GM19438 (cell line): ENCODE data around the gene RBFA.
"Not testable (repeated sequence)": the region's sequence is repeated elsewhere in the genome, so short reads cannot be mapped to it uniquely, and the experiment has no call there.

Experiments used
- ATAC-seq: cut with Tn5 transposase; IDR thresholded peaks from one replicate; pipeline ENCODE4 v1.9.1; 2021; ENCODE audit warnings: low read depth; ENCODE audit not compliant: unreplicated experiment

RBFA gene, protein sequence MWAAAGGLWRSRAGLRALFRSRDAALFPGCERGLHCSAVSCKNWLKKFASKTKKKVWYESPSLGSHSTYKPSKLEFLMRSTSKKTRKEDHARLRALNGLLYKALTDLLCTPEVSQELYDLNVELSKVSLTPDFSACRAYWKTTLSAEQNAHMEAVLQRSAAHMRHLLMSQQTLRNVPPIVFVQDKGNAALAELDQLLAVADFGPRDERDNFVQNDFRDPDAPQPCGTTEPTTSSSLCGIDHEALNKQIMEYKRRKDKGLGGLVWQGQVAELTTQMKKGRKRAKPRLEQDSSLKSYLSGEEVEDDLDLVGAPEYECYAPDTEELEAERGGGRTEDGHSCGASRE

DNA sequence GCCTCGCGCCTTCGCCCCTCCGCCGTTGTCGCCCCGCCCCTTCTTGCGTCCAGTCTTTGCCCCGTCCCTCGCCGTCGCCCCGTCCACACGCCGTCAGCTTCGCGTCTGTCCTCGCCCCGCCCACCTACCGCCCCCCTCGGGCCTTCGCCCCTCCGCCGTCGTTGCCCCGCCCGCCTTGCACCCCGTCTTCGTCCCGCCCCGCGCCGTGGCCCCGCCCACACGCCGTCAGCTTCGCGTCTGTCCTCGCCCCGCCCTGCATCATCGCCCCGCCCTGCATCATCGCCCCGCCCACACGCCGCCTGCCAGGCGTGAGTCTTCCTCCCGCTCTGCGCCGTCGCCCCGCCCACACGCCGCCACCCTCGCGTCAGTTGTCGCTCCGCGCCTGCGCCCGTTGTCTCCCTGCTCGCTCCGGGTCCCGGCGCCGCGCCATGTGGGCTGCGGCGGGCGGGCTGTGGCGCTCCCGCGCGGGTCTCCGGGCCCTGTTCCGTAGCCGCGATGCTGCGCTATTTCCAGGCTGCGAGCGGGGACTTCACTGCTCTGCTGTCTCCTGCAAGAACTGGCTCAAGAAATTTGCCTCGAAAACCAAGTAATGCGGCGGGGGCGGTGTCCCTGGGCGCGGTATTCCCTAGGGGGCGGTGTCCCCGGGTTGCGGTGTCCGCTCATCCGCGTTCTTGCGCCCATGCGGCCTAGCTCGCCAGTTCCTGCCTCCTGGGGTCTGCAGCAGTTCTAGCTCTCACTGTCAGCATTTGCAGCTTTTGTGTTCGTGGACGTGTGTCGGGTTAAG is at the start of gene RBFA:
RBFA (plus strand) TSS at position 367 of the 784 bp plus-strand sequence; CDS start at position 429, 62 bp downstream.
- ATAC-seq: peak; percentile 72

DNA sequence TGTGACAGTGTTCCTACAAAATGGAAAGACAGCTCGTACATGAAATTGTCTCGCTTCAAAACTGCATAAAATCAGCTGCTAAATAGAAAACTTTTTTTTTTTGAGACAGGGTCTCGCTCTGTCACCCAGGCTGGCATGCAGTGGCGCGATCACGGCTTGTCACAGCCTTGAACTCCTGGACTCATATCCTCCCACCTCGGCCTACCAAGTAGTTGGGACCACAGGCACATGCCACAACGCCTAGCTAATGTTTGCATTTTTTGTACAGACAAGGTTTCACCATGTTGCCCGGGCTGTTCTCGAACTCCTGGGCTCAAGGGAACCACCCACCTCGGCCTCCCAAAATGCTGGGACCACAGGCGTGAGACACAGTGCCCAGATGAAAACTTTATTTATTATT is 49.1 kb upstream of the RBFA start:
- no peak for ATAC-seq

DNA sequence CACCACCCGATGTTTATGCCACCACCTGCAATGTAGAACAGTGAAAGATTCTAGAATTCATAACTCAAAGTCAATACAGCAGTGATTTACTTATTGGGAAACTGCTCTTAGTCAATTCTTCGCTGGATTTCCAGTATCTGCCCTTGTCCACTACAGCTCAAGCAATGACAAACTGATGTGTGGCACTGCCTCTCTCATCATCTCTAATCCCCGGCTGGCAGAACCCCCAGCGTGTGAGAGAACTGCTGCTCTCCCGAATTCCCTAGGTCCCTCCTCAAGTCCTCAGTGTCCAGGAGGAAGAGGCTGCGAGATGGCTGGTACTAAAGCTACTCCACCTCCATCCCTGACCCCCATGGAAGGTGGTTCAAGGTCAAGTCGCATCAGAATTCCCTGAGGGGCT is 47.5 kb upstream of the RBFA start:
- ATAC-seq: no peak

DNA sequence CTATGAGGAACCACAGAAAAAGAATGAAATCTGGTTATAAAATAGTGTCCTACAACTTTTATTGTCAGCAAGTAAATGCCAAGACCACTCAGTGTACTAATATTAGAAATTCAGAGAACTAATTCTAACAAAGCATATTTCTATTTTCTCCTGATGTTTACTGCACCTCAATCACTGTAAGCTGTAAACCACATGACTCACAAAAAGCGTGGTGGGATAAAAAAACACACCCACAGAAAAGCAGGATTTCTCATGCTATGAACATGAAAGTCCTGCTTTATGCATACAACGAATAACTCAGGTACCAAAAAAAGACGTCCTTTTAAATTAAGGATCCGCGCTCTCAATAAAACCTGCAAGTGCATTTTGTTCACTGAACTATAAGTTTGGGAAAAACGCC is 46.7 kb upstream of the RBFA start:
- no peak for ATAC-seq

DNA sequence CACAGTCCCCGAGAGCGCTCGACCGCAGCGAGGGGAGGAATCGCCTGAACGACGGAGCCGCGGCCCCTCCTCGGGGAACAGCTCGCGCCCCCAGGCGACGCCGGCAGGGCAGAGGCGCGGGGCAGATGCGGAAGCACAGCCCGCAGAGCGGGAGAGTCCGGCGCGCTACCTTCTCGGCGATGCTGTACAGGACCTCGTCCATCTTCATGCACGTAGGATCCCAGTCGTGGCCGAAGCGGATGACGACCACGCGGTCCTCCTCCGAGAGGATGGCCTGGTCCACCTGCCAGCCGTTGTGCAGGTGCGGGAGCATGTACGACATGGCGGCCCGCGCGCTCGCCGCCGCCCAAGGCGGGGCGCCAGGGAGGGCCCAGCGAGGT is 46.2 kb upstream of the RBFA start:
- ATAC-seq: peak; percentile 65

DNA sequence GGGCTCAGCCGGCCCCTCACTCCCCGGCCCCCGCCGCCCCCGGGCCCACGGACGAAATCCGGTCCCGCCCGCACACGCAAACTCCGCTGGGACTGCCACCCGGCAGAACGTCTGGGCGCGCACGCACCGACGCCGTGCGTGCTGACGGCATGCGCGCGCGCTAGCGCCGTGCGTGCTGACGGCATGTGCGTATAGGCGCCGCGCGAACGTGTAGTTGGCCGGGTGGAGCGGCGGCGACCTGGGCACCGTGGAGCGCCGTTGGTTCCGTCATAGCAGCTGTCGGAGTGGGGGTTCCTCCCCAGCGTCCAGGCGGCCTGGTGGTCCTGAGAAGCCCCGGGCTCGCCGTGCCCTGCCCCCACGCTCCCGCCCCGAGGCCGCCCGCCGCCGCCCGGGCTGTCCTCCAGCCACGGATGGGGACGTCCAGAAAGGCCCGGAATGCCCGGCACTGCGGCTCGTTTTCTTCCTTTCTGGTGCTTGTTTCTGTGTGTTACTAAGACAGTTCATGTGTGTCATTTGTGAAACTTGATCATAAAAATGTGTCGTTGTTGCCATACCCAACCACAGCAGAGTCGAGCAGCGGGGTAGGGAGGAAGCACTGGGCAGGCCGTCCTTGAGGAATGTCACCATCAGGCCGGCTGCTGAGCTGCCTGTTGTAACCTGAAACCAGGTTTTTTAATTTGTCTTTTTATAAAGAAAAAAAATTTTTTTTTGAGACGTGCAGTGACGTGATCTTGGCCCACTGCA is 45.6 kb upstream of the RBFA start, which contains the start of gene TXNL4A:
TXNL4A (minus strand) TSS at position 113 of the 744 bp plus-strand sequence. CDS start 171 bp downstream, outside the sequence.
- peak; percentile 97 for ATAC-seq

DNA sequence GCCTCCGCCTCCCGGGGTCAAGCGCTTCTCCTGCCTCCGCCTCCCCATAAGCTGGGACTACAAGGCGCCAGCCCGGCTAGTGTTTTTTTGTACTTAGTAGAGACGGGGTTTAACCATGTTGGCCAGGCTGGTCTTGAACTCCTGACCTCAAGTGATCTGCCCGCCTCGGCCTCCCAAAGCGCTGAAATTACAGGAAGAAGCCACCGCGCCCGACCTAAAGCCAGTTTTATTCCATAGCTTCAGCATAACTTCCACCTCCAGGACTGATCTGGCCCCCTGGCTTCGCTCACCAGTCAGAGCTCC is 45.1 kb upstream of the RBFA start:
- ATAC-seq: no peak

DNA sequence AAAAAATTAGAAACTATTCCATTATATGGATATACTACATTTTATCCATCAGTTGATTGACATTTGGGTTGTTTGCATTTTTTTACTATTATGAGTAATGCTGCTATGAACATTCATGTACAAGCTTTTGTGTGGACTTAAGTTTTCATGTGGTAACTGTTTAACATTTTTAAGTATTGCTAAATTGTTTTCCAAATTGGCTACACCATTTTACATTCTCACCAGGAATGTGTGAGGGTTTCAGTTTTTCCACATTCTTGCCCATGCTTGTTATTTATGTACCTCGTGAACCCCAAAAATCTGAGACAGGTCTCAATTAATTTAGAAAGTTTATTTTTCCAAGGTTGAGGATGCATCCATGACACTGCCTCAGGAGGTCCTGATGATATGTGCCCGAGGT is 42.7 kb upstream of the RBFA start:
- ATAC-seq: no peak

DNA sequence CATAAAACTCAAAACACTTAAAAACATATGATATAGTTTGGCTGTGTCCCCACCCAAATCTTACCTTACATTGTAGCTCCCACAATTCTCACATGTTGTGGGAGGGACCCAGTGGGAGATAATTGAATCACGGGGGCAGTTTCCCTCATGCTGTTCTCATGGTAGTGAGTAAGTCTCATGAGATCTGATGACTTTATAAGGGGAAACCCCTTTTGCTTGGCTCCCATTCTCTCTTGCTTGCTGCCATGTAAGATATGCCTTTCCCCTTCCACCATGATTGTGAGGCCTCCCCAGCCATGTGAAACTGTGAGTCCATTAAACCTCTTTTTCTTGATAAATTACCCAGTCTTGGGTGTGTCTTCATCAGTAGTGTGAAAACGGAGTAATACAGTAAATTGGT is 34.5 kb upstream of the RBFA start:
- ATAC-seq: not testable (repeated sequence)

DNA sequence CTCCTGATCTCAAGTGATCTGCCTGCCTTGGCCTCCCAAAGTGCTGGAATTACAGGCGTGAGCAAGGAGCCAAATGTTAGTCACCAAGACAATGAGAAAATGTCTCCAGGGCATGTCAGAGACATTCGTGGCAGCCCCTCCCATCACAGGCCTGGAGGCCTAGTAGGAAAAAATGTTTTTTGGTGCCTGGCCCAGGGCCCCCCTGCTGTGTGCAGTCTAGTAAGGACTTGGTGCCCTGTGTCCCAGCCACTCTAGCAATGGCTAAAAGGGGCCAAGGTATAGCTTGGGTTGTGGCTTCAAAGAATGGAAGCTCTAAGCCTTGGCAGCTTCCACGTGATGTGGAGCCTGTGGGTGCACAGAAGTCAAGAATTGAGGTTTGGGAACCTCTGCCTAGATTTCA is 33.4 kb upstream of the RBFA start:
- no peak for ATAC-seq

DNA sequence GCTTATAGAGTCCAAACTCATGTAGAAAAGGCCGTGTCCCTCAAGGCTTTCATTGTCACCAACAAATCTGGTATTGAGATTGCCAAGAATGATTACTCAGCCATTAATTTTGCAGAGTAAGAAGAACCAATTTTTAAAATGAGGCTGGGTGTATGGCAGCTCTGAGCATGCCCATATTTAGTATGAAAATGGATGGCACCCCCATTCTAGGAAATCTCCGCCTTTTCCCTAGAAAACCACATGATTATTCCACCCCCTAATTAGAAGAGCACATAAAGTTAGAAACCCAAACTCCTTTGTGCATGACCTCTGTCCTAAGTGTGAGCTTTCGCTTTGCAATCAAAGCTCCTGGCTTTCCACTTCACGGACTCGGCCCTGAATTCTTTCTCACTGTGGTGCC is 31.8 kb upstream of the RBFA start:
- no peak for ATAC-seq

DNA sequence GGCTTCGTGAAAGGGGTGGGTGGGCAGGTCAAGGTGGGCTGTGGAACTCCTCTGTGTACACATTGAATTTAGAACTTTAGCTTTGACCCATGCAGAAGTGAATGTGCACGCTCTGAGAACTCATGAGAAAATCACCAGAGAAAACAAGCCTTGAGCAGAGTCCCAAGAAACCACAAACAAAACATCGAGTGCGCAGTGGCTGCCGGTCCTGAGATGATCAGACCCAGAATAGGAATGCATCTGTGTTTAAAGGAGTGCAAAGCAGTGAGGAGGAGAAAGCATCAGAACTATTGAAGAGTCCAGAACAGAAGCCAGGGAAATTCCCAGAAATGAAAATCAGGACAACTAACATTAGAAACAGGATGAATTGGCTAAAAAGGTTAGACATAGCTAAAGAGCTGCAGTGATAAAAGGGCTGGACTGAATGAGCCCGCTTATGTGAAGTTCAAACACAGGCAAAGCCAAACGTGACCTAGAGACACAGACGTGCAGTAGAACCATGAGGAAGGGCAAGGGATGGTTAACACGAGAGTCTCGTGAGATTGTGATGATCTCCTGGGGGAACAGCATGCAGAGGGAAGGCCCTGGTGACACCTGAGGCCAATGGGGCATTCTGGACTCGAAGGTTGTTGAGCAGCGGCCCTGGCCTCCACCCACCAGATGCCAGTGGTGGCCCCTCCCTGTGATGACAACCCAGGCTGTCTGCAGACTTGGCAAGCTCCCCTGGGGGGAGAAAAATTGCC is 29.5 kb upstream of the RBFA start:
- no peak for ATAC-seq

DNA sequence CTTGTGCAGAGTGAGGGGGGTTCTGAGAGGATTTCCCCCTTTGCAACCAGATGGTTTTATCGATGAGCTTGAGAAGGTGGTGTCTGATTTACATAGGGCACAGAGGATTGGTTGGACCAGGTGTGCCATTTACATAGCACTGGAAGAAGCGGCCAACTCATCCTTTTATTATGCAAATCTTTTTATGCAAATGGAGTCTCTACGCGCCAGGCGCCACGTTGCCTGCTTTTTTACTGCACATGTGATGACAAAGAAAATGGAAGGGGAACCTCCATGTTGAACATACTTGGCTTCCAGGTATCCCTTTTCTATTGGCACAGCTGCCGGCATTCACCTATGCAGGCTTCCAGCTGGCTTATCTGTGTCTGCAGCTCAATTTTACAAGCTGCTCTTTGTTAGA is 27.5 kb upstream of the RBFA start:
- ATAC-seq: no peak

DNA sequence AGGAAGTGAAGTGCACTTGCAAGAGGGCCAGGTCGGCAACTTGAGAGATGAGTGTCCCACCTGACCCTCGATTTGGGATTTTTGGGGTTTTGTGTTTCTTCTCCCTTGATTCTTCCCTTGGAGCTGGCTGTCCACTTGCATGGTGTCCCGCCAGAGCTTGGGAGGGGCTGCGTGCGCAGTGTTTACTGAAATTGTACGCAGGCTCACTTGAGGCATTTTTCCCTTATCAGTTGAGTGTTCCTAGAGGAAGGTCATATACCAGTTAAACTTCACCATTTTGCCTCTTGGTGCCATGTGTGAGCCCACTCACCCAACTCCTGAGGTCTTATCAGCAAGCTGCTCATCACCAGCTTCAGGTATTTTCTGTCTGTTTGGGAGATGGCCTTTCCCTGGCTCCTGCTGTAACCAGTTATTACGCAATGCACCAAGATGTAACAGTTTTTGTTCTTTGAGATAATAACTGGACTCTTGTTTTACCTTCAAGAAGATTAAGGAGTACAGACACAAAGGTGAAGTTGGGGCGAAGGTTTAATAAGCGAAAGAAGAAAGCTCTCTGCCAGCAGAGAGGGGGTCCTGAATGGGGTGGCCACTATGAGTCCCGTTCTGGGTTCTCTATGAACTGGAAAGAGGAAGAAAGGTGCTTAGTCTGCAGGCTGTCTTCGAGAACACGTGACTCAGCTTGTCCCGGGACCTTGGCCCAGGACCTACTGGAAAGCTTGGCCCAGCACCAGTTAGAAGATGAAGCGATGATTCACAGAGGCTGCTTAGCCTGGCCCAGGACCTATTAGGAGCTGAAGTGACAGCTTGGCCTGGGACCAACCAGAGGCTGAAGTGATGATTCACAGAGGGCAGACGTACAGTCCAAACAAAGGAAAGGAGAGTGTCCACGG is 24.3 kb upstream of the RBFA start:
- ATAC-seq: no peak

DNA sequence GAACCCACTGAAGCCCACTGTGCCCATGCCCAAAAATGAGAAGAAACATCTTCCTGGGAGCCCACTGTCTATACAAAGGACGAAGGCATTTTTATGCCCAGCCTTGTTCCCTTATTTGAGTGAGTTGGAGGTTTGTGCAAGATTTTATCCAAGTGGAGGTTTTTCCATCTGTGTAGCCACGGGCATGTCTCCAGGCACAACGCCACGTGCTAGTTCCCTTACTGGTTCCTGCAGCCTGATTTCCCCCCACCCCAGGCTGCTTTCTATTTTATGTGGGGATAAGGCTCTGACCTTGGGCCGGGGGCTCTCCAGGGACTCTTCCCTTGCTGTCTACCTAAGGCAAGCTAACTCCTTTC is 23.7 kb upstream of the RBFA start:
- ATAC-seq: no peak

DNA sequence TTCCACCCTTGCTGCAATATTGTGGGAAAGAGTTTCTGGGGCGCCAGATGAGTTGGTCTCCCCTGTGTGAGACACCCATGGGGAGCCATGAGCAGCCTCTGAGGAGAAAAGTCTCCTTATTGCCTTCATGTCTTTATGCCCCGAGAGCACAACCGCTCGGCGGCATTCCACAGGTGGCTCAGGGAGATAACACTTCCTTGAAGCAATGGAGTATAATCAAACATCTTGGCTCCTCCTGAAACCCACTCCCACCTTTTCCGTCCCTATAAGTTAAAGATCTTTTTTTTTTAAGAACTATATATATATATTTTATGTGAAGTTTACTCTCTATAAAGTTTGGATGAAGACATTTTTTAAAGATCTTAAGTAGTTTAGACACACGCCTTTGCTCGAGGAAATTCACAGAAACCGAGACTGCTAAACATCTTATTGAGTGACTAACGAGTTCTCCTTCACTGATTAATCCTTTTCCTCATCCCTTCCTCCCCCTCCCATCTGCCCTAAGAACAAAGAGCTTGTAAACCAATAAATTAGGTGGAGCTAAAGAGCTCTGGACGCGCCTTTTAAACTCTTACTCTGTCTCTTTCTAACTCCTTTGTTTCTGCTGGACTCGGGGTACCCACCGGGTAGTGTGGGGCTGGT is 22.6 kb upstream of the RBFA start:
- not testable (repeated sequence) for ATAC-seq

DNA sequence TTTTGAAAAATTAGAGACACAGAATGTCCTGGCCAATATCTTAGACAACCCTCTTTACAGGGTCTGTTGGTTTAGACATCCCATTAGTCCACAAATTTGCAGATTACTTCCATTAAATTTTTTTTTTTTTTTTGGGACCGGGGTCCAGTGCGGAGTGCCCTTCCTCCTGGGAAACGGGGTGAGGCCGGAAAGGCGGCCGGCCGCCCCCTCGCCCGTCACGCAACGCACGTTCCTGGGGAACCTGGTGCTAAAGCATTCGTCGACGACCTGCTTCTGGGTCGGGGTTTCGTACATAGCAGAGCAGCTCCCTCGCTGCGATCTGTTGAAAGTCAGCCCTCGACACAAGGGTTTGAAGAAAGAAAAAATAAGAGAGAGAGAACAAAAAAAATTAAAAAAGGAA is 21.5 kb upstream of the RBFA start:
- ATAC-seq: no peak

DNA sequence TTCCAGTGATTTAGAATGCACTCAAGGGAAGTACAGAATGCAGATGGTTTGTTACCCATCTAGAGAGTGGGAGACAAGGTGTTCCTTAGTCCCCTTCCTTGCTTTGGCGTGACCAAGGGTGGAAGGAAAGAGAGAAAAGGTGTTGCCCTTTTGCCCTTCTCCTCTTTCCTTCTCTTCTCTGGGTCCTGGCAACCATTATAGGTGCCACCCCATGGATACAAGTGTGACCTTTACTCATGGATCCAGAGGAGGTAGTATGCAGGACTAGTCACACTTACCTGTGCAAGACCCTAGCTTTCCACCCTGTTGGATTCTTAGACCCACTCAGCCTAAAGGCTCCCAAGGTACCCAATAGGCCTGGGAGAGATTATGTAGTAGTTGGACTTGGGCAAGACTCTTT is 11.6 kb upstream of the RBFA start:
- ATAC-seq: no peak

DNA sequence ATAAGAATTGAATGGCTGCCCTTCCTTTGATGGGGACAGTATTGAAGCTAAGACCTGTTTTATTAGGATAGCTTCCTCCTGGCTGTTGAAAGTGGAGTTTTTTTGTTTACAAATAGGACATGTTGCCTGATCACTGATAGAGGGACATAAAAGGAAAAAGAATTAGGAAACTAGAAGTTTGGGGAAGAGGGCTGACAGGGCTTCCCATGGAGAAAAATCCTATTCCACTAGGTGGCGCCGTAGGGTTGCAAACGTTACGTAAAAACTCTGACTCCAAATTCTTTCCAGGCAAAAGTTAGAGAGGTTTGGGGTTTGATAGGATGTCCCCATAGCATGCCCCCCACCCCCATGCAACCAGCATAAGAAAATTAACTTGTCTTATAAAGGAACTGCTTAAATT is 11.1 kb upstream of the RBFA start:
- ATAC-seq: no peak
